ENCODE results near the gene EFNA5.

DNA sequence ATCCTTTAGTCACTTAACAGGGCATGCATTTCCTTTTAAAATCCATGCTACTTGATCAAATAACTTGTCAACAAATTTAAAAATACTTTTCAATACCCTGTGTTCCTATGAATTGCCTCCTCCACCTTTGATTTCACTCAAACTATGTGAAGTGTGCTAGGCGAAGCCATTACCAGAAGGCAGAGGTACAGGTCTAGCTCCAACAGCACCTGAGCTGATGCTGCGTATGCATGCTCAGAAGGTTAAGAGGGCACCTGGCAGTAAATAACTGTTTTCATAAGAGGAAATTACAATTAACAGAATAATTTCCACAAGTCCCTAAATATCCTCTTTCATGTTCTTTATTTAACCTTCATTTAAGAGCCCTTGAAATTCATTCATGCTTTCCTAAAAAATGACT lies 251.8 kb downstream of the EFNA5 start:
- no peak for TF ChIP-seq POLR2A (IDR thresholded peaks at IDR 0.05; ENCODE audit: low read depth, low read length)
- TF ChIP-seq TAF1 (IDR thresholded peaks at IDR 0.05; ENCODE audit: low read depth, low read length), result no peak
- no peak for TF ChIP-seq POLR2AphosphoS5 (IDR thresholded peaks at IDR 0.05; ENCODE audit: low read depth, low read length)
- no peak for TF ChIP-seq POU2F2 (IDR thresholded peaks at IDR 0.05; ENCODE audit: low read depth, low read length)
